GM18499 (cell line): ENCODE data around the gene PIGX.

Experiments used
- ATAC-seq: cut with Tn5 transposase; IDR thresholded peaks from one replicate; pipeline ENCODE4 v1.9.1; 2021; ENCODE audit warnings: moderate number of reproducible peaks; ENCODE audit not compliant: insufficient read depth, unreplicated experiment

Gene PIGX

DNA sequence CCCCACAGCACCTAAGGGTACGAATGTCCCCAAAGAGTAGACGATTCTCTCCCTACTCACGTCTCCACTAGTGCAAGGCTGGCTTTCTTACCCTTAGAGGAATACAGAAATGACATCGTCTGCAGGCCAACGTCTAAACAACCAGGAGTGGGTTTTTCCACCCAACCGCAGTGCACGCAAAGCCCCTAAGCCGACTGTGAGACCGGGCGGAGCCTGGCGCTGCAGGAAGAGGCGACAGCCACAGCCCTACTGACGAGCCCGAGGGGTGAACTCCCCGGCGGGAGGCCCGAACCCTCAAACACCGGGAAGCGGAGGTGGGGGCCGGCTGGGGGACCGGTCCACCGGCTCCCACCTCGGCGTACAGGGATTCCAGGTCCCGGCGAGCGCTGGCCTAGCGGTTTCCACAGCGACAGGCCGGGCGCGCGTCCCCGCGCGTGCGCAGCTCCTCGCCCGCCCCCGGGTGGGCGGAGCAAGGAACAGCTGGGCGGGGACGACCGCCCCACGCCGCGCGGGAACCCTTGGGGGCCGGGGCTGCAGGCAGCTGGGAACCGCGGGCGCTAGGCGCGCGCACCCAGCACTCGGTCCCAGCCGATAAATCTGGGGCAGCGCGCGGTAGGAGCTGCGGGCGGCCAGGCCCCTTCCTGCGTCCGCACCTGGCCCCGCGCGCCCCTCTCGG, at the start of gene PIGX, which contains the start of gene CEP19:
Gene PIGX, plus strand, starts transcription at position 540 of the 676 bp plus-strand sequence.
Gene CEP19, minus strand, starts transcription at position 413 of the 676 bp plus-strand sequence. CDS start 3,593 bp downstream, outside the sequence.
- ATAC-seq = peak; percentile 41

DNA sequence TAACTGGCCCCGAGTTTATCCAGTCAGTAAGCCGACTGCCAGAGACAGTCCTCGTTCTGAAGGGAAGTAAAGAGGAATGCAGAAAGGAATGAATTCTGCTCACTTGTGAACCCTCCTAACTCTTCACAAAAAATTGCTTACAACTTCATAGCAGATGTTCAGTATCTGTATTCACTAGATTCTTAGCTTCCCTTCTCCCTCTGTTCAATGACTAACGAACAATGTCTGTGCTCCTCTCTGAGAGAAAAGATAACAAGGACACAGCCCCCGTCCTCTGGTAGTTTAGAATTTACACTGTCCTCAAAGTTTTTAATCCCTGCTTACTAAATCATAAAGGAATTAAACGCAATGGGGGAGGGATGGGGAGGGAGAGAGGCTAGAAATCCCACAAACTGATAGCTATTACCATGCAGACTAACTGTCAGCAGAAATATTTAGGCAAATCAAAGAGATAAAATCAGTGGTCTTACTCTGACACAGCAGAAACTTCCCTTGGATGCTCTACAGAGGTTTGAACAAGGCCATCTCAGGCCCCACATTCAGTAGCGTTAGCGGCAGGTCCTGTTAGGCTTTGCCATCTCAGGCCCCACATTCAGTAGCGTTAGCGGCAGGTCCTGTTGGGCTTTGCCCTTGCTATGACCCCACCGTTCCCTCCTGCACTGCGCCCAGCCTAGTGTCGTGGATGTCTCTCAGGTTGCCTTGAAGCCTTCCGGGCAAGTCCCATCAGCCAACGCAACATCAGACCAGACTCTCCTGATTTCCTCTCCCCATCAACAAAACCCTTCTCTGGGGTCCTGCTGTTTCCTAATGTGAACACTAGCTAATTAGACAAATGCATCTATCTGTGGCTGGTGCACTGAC, 49.2 kb upstream of the PIGX start:
- no peak for ATAC-seq

GRCh38 chr3:196666001-196666867, 45.9 kb upstream of the PIGX start:
- no peak for ATAC-seq

DNA sequence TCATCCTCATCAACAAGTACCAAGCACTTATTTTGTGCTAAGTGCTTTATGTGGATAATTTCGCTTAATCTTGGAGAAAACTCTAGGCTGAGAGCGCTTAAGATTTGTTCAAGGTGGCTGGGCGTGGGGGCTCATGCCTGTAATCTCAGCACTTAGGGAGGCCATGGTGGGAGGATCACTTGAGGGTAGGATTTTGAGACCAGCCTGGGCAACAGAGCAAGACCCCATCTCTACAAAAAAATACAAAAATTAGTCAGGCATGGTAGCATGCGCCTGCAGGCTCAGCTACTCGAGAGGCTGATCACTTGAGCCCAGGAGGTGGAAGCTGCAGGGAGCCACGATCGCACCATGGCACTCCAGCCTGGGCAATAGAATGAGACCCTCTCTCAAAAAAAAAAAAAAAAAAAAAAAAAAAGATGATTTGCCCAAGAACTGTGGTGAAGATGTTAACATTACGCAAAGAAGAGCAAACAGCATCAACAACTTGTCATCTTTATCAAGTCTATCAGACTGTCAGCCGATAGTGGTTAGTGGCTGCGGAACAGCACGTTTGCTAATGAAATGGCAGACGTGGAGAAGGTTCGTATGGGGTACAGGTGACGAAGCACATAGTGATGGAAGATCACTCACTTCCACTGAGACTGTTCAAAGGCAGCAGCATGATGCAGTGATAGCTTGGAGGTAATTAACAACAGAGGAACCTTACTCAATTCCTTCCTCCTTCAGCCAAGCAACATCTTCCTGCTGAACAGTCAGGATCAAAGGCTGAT, 44.9 kb upstream of the PIGX start:
- ATAC-seq = no peak

- ATAC-seq = no peak
Observed at GRCh38 chr3:196670339-196670738, 41.8 kb upstream of the PIGX start.

DNA sequence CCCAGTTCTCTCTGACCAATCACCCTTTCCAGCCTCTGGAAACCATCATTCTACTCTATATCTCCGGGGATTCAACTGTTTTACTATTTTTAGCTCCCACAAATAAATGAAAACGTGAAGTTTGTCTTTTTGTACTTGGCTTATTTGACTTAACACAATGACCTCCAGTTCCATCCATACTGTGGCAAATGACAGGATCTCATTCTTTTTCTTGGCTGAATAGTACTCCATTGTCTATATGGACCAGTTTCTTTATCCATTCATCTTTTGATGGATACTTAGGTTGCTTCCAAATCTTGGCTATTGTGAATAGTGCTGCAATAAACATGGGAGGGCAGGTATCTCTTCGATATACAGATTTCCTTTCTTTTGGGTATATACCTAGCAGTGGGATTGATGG, 38.5 kb upstream of the PIGX start:
- no peak for ATAC-seq

DNA sequence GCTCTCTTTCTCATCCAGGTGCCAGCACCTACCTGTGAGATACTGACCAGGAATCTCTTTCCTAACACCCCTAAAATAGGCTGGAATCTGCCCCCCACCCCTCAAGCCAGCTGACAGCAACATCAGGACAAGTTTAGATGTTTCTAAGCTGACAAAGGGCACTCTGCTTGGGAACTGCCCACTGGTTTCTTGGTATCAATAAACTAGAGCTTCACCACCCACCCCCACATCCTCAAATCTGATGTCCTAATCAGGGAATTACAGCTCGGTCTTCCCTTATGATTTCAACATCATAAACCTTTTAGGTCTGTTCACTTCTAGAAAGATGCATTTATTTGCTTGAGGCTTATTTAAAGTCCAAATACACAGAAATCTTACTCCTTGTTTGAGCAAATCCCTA, 34.8 kb upstream of the PIGX start:
- no peak for ATAC-seq

DNA sequence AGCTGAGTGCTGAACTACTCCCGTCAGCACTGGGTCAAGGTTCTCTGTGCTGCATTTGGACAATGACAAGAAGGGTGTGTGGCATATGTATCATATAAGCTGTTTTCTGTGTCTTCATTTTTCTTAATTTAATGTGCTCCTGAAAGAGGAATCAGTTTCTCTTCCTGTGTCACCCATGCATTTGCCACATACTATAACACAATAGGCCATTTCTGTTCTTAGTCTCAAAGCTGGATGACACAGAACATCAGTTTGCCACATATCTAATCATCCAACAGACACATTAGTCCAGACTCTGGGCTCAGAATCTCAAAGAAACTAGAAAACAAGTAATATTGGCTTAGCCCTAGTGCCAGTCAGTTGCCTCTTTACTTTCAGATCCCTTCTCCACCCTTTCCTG, 34.2 kb upstream of the PIGX start:
- no peak for ATAC-seq

DNA sequence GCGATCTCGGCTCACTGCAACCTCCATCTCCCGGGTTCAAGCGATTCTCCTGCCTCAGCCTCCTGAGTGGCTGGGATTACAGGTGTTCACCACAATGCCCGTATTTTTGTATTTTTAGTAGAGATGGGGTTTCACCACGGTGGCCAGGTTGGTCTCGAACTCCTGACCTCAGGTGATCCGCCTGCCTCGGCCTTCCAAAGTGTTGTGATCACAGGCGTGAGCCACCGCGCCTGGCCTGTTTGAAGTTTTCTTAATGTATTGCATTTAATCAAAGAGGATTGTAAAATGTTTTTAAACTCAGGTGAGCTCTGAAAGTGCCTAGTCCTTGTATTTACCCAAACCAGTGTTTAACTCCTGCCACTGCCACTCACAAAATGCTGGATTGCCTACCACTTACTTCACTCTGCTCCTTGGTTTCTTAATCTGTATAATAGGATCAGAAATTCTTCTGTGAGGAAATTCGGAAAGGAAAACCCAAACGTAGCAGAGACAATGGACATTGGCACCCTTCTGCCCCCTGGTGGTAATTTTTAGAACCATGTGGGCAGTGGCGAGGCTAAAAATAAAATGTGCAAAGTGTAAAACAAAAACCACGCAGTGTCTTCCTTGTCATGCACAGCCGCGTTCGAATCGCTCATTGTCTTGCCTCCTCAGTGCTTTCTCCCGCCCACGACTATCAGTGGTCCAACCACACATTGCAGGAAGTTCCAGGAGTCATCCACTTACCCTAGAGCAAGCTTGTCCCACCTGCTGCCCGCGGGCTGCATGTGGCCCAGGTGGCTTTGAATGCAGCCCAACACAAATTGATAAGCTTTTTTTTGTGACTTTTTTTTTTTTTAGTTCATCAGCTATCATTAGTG, 27.4 kb upstream of the PIGX start:
- ATAC-seq = no peak

DNA sequence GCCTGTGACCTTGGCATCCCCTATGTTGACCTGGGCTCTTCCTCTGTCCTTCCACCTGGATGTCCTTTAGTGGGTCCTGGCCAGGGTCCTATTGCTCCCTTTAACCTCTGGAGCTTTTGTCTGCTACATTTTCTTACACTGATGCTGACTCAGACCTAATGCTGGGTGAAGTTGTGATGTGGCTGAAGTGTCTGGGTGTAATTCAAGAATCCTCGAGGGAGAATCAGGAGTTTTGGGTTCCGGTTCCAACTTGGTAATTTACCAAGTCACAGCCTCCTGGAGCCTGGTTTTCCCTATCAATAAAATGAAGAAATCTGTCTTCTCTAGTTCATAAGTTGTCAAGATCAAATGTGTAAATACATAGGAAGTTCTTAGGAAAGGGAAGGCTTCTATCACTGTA, 25.7 kb upstream of the PIGX start:
- ATAC-seq = no peak

DNA sequence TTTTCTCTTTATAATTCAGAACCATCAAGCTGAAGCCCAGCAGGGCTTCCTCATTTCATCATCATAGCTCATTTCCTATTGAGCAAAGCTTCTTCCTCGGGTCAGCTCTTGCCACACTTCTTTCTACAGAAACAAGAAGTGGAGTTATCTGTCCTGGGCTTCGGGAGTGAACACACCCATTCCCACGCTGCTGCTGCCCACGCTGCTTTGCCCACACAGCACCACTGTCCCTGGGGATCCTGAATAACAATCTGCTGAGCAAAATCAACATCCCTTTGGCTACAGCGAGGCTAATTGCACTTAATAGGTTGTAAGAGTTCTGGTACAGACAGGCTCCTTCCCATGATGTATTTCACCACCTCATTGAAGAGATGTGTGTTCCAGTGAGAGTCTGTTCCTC, 23.8 kb upstream of the PIGX start:
- ATAC-seq = no peak

DNA sequence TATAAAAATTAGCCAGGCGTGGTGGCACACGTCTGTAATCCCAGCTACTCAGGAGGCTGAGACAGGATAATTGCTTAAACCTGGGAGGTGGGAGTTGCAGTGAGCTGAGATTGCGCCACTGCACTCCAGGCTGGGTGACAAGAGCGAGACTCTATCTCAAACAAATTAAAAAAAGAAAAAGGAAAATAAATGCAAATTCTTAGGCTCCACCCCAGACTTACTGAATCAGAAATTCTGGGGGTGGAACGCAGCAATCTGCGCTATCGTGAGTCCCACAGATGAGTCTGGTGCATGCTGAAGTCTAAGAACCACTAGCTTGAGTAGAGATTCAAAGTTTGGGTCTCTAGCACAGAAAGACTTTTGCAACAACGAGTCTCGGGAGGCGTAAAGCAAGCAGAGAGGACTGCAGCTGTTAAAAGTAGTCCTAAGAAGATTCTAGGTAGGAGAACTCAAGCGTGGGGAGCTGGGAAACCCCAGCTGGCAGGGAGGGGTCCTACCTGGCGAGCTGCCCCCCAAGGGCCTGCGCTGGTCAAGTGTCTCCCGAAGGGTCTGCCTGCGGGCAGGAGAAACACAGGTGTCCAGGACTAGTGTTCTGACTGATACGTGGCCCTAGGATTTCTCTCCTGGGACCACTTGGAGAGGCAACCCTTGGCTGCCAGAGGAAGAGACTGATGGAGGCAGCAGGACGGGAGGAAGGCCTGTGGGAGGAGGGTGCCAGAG, 22.1 kb upstream of the PIGX start:
- ATAC-seq = no peak

- no peak for ATAC-seq
Observed at GRCh38 chr3:196691386-196691785, 20.8 kb upstream of the PIGX start.

DNA sequence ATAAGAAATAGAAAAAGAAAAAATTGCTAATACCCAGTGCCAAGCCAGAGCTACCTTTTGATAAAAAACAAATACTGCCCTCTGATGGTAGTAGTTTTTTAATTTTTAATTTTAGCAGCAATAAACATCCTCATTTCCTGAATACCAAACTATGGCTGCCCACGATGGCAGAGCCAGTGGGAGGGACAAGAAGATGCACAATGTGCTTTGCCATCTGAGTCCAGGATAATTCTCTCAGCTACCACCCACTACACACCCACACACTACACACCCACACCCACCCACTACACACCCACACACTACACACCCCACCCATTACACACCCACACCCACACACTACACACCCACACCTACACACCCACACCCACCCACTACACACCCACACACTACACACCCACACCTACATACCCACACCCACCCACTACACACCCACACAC, 18.0 kb upstream of the PIGX start:
- no peak for ATAC-seq

- no peak for ATAC-seq
Observed at GRCh38 chr3:196694941-196695848, 17.0 kb upstream of the PIGX start.

- ATAC-seq = no peak
Observed at GRCh38 chr3:196695849-196696226, 16.3 kb upstream of the PIGX start.

DNA sequence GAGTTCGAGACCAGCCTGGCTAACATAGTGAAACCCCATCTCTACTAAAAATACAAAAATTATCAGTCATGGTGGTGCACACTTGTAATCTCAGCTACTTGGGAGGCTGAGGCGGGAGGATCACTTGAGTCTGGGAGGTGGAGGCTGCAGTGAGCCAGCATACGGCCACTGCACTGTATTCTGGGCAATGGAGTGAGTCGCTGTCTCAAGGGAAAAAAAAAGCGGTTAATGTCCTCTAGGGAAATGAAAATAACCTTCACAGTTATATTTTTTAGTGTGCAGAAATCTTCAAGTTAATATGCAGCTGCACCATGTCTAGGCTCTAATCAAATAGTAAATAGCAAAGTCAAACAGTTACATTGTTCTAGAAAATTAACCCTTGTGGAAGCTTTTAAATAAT, 14.9 kb upstream of the PIGX start:
- no peak for ATAC-seq
